Stimulated activated CD4-positive, alpha-beta T cell treated with anti-CD3 and anti-CD28 coated beads, TNF-alpha, amount 100 ng/mL, for 1 hour (primary cell): ENCODE data around the gene TGFBRAP1.
"Not testable (repeated sequence)": the region's sequence is repeated elsewhere in the genome, so short reads cannot be mapped to it uniquely, and the experiment has no call there.

ENCODE experiments used
- DNase-seq, 3 donors: peaks; one replicate each; pipeline ENCODE4 v3.0.0-alpha.2; 2020; ENCODE audit warnings: low read depth in 3 of 3, low spot score in 1 of 3

Gene TGFBRAP1

DNA sequence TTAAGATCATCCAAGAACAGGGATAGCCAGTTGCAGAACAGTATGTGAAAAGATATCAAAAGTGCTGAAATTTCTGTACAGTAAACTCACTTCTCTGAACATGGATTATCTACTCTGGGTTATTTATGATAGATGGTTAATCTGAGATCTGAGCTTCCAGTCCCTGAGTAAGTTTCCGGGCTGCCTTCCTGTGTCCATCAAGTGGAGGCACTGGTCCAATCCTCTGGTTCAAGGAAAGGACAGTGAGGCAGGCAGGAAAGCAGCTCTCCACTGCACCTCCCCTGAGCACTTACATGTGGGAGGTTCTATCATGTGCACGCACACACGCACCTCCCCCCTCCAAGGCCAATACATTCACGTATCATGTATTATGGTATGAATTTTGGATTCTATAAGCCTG is 55.5 kb downstream of the TGFBRAP1 start:
- DNase-seq, result no peak

GRCh38 chr2:105272176-105272575 is 57.4 kb downstream of the TGFBRAP1 start:
- DNase-seq, result no peak

GRCh38 chr2:105271393-105272045 is 58.0 kb downstream of the TGFBRAP1 start:
- DNase-seq, result no peak

DNA sequence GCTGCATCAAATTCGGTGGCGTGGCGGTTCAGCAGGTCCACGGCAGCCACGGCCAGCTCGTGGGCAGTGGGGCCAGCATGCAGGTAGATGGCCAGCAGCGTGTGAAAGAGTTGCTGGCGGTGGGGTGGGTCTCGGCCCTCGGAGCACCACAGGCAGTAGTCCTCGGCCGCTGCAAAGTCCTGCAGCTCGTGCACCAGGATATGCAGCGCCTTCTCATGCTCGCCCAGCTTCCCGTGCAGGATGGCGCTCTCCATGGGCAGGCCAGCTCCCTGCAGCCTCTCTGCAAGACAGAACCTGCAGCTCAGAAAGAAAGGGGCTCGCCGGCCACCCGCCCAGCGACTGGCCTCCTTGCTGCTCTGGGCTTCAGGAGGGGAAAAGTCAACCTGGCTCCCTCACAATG is 60.1 kb downstream of the TGFBRAP1 start:
- DNase-seq, result no peak

DNA sequence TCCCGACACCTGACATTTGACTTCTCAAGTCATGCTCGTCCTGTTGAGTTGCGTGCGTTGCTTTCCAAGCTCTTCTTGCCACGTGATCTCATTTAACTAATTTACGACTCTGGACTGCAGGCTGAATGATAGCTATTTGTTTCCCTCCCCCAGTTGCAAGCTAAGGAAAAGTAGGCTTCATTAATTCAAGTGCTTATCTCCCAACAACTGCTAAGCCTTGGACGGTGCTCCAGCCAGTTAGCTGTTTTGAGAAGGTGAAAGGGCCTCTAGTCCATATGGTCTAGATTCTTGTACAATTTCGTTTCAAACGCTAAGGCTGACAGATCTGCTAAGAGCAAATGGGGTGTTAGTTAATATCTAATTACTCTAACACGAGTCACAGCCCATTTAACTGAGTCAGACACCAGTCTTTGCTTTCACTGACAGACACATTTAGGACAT is 66.9 kb downstream of the TGFBRAP1 start:
- DNase-seq, result no peak

DNA sequence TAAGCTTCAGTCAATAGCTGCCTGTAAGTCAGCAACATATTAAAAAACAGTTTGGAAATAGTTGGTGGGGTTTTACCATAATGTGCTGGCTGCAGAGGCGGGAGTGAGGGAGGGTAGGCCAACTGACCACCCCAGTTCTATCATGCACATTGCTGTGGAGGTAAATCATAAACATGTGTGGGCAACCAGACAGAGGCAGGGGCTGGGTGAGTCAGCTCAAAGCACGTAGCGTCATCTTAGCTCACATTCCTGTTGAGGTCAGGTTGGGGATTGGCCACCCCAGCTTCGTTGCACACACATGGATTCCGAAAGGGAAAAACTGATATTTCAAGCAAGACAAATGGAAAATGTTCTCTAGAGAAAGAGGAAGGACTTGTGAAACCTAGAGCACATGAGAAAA is 68.5 kb downstream of the TGFBRAP1 start:
- DNase-seq, result no peak

GRCh38 chr2:105258835-105259350 is 70.6 kb downstream of the TGFBRAP1 start:
- no peak for DNase-seq

GRCh38 chr2:105257981-105258380 is 71.6 kb downstream of the TGFBRAP1 start:
- no peak for DNase-seq

- DNase-seq, result no peak
Observed at GRCh38 chr2:105256431-105257047, 73.0 kb downstream of the TGFBRAP1 start.

DNA sequence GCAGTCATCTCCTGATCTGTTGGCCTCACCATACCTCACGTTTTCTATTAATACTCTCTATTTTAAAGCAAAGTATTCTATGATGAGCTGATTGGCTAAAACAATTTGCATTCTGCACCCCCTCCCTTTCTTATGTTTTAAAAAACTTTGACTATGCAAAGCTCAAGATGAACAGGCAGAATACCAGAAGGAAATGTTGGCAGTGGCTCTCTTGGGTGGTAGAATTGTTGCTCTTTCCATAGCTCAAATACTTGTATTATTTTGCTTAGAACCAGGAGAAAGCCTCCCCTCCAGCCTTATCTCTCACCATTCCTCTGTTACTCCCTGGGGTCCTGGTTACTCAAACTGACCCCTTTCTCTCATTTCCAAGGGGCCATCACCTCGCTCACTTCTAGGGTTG is 73.6 kb downstream of the TGFBRAP1 start:
- no peak for DNase-seq

GRCh38 chr2:105254531-105255210 is 74.9 kb downstream of the TGFBRAP1 start:
- no peak for DNase-seq

DNA sequence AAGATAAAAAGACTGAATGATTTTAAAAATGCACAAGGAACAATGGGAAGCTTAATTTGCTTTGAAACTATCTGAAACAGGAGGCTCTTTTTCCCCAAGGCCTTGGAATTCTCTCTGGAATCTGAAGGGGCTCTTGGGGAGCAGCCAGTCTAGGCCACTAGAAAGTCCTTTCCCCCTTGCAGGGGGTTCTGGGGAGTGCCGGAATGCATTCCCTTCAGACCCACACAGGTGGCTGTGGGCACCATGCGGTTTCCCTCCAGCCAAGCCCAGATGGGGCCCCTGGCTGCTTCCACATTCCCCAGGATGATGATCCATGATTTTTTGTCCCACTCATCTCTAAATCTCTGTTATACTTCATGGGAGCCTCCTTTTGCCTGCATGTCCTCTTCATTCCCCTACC is 77.3 kb downstream of the TGFBRAP1 start:
- no peak for DNase-seq

- DNase-seq, result not testable (repeated sequence)
Observed at GRCh38 chr2:105251016-105251648, 78.4 kb downstream of the TGFBRAP1 start.

DNA sequence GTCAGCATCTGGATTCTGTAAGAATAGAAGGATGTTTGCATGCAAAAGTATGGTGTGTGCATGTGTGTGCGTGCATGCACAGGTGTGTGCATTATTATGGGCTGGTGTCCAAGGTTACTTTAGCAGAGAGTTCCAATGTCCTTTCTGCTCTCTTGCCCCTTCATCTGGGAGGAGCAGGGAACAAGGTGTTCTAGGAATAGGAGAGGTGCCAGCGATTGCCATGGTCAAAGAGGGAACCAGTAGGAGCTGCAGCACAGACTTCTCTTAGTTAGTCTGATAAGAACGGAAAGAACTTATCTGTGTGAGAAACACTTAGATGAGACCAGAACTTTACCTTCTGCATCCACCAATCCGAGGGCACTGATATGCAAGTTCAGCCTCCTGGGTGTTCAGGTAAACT is 79.6 kb downstream of the TGFBRAP1 start:
- DNase-seq, result no peak

DNA sequence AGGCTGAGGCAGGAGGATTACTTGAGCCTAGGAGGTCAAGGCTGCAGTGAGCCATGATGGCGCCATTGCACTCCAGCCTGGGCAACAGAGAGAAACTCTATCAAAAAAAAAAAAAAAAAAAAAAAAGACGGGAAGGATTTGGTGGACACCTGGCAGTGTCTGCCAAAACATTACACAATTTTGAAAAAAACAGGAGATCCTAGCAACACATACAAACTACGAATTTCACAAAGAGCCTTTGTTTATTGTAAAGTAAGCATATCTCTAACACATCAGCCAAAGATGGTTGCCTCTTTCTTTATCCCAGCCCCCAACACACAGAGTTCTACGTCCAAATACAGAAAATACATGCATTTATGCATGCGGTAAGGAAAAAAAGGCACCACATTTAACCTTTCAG is 80.4 kb downstream of the TGFBRAP1 start:
- DNase-seq, result no peak

DNA sequence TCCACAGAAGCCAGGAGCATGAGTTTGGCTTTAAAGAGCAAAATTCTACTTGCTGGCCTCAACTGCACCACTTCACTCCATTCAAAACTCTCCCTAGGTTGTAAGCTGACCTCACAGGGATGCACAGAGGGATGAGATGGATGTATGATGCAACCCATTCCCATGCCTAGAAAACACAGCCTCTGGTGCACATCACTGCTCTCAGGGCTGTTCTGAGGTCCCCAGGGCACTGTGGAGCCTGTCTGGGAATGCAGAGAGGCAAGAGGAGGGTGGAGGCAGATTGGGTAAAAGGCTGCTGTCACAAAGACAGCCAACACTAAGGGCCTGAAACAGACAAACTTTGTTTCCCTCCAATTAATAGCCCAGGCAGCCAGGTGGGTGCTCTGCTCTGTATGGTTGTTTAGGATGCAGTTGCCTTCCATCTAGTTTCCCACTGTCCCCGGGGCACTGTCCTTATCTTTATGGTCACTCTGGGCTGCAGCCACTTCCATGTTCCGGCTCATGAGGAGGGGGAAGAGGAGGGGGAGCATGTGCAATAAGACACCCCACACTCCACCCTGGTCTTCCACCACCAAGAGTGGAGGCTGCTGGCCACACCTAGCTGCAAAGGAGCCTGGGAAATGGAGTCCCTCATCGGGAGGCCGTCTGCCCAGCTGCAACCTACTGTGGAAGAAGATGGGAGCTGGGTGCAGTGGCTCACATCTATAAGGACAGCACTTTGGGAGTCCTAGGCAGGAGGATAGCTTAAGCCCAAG is 81.0 kb downstream of the TGFBRAP1 start:
- no peak for DNase-seq

- DNase-seq, result no peak
Observed at GRCh38 chr2:105244451-105244850, 85.1 kb downstream of the TGFBRAP1 start.

- no peak for DNase-seq
Observed at GRCh38 chr2:105243961-105244360, 85.6 kb downstream of the TGFBRAP1 start.

DNA sequence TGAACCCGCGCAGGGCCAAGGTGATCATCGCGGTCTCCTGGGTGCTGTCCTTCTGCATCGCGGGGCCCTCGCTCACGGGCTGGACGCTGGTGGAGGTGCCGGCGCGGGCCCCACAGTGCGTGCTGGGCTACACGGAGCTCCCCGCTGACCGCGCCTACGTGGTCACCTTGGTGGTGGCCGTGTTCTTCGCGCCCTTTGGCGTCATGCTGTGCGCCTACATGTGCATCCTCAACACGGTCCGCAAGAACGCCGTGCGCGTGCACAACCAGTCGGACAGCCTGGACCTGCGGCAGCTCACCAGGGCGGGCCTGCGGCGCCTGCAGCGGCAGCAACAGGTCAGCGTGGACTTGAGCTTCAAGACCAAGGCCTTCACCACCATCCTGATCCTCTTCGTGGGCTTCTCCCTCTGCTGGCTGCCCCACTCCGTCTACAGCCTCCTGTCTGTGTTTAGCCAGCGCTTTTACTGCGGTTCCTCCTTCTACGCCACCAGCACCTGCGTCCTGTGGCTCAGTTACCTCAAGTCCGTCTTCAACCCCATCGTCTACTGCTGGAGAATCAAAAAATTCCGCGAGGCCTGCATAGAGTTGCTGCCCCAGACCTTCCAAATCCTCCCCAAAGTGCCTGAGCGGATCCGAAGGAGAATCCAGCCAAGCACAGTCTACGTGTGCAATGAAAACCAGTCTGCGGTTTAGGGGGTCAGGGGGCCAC is 87.1 kb downstream of the TGFBRAP1 start:
- DNase-seq, result no peak

- DNase-seq, result no peak
Observed at GRCh38 chr2:105241443-105241842, 88.1 kb downstream of the TGFBRAP1 start, which contains the start of gene GPR45. GPR45 (plus strand) TSS chr2:105241743; CDS start chr2:105241859, 116 bp downstream.
